ENCODE data around the gene CD68. TPM values are rescaled to one million over a fixed set of nuclear protein-coding genes. Genes with fewer than 3 reads are reported as not detected.

The CD68 gene
- total and polyA plus RNA-seq, 2 donors: 9.1 to 73.7 TPM

GRCh38 chr17:7569571-7569970, 9.9 kb upstream of the CD68 start:
- H3K4me3 ChIP-seq (ENCODE audit: low read depth, low read length): no peak overlapping the region
- peaks cover 3% of the 10 kb centered on the region for H3K36me3 ChIP-seq (ENCODE audit: insufficient read depth)
- 88% methylated on average over 5 of the region's 5 CpGs for WGBS
- no peaks in the 10 kb centered on the region for H3K4me1 ChIP-seq (ENCODE audit: insufficient read depth)
- no peak overlapping the region for H3K27ac ChIP-seq (ENCODE audit: low read depth)
- DNase-seq (ENCODE audit: extremely low spot score): no peak

GRCh38 chr17:7570351-7570750, 9.1 kb upstream of the CD68 start:
- 96% methylated on average over 10 of the region's 10 CpGs for WGBS
- no peak for DNase-seq (ENCODE audit: extremely low spot score)
- Histone ChIP-seq H3K27ac (ENCODE audit: low read depth) (no peak overlapping the region), H3K4me1 (ENCODE audit: insufficient read depth) (no peaks in the 10 kb centered on the region), H3K36me3 (ENCODE audit: insufficient read depth) (peaks cover 4% of the 10 kb centered on the region), H3K4me3 (ENCODE audit: low read depth, low read length) (no peak overlapping the region)

- 0% methylated on average over 11 of the region's 11 CpGs for WGBS
- H3K4me1 ChIP-seq (ENCODE audit: insufficient read depth): no peaks in the 10 kb centered on the region
- H3K4me3 ChIP-seq (ENCODE audit: low read depth, low read length): peak overlapping the region; percentile 5
- DNase-seq (ENCODE audit: extremely low spot score): no peak
- peak overlapping the region; percentile 77 for H3K27ac ChIP-seq (ENCODE audit: low read depth)
- peaks cover 2% of the 10 kb centered on the region for H3K36me3 ChIP-seq (ENCODE audit: insufficient read depth)
Observed at GRCh38 chr17:7572338-7572587, 7.2 kb upstream of the CD68 start.

DNA sequence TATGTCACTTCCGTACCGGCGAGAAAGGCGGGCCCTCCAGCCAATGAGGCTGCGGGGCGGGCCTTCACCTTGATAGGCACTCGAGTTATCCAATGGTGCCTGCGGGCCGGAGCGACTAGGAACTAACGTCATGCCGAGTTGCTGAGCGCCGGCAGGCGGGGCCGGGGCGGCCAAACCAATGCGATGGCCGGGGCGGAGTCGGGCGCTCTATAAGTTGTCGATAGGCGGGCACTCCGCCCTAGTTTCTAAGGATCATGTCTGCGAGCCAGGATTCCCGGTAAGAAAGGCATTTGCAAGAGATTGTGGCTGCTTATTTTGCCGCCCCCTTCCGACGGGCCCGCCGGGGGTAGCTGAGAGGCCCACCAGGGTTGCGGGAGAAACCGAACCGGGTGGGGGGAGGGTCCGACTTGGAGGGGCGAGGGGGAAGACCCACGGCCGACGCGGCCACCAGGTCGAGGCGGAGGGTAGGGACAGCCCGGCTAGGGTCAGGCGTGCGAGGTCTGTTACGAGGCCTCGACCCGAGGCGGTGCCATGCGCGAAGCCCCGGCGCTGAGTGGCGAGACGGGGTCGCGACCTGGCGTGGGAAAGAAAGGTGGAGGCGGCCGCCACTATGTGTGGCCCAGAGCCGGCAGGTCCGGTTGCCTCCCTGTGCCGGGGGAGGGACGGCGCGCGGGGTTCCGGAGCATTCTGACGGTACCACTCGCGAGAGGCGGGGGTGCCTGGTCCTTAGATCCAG, 6.7 kb upstream of the CD68 start:
- H3K27ac ChIP-seq (ENCODE audit: low read depth): peak overlapping the region; percentile 98
- peak; percentile 98 for DNase-seq (ENCODE audit: extremely low spot score)
- no peaks in the 10 kb centered on the region for H3K4me1 ChIP-seq (ENCODE audit: insufficient read depth)
- peaks cover 2% of the 10 kb centered on the region for H3K36me3 ChIP-seq (ENCODE audit: insufficient read depth)
- H3K4me3 ChIP-seq (ENCODE audit: low read depth, low read length): peak overlapping the region; percentile 96
- under 1% methylated on average over 73 of the region's 73 CpGs for WGBS

DNA sequence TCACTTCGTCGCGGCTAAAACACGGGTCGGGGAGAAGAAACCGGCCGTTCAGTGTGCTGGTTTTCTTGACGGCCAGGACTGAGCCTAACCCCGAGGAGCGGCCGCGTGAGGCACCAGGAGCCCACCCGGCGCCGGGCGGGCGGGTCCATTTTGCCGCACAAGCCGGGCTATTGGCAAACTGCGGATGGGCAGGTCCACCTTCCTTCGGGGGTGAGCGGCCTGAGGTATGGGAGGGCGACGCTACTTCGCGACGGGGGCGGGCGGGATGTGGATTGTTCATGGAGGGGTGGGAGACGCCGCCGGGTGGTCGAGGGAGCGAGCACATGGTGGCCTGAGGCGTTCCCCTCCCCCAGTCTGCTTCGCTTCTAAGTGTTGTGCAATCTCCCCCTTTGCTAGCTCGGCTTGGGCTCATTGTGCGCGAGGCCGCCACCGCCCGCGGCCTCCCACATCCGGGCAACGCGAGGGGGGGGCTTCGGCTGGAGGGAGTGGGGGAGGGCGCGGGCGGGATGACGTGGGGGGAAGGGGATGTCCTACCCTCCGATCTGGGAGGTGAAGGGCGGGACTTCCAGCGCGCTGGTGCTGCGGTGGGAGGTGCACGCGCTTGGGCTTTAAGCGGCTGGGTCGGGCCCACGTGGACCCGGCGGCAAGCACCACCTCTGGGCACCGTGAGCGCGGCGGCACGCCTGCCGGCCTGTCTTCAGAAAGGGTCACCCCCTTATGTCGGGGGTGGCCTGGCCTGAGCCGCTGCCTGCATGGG, 5.9 kb upstream of the CD68 start:
- H3K4me1 ChIP-seq (ENCODE audit: insufficient read depth): no peaks in the 10 kb centered on the region
- WGBS: under 1% methylated on average over 71 of the region's 71 CpGs
- peak overlapping the region; percentile 98 for H3K27ac ChIP-seq (ENCODE audit: low read depth)
- H3K36me3 ChIP-seq (ENCODE audit: insufficient read depth): peaks cover 7% of the 10 kb centered on the region
- peak overlapping the region; percentile 96 for H3K4me3 ChIP-seq (ENCODE audit: low read depth, low read length)
- DNase-seq (ENCODE audit: extremely low spot score): no peak

DNA sequence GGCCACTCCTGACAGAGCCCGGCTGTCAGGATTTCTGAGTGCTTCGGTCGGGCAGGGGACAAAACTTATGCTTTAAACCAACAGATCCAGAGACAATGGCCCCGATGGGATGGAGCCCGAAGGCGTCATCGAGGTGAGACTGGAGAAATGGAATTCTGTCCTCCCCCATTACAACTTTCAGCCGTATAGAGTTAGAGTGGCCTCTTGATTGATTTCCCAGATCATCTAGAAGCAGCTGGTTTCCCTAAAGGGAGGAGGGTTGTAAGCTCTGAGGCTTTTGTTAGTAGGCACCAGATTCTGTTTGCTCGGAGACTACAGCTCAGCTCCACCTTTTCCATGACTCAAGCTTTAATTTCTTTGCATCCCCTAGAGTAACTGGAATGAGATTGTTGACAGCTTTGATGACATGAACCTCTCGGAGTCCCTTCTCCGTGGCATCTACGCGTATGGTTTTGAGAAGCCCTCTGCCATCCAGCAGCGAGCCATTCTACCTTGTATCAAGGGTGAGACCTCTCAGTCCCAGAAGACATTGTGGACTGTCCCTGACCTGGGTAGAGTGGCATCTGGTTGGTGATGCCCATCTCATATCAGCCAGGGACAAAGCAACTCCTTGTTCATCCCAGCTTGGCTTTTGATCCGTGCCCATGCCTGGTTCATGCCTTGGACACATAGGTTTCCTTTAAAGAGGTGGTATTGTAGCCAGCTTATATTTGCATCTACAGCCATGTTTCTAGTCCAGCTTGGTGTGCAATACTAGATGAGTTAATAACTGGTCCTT, 5.1 kb upstream of the CD68 start:
- Histone ChIP-seq H3K4me3 (ENCODE audit: low read depth, low read length) (peak overlapping the region; percentile 96), H3K36me3 (ENCODE audit: insufficient read depth) (peaks cover 7% of the 10 kb centered on the region), H3K4me1 (ENCODE audit: insufficient read depth) (no peaks in the 10 kb centered on the region), H3K27ac (ENCODE audit: low read depth) (peak overlapping the region; percentile 63)
- WGBS: 19% methylated on average over 15 of the region's 15 CpGs
- no peak for DNase-seq (ENCODE audit: extremely low spot score)

DNA sequence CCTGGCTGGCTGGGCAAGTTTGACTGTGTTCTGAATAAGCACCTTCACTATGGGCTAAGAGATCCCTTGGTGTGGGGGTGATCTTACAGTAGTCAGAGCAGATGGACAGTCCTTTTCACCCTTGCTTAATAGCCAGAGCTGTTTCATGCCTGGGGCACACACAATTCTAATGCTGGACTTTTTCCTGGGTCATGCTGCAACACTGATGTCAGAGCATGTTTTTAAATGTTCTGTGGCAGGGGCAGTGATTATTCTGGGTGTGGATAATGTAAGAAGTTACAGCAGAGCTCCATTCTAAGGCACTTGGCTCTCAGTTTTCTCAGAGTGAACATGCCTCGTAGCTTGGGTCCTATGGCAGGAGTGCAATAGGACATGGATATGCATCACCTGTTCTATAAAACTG, 4.0 kb upstream of the CD68 start:
- no peaks in the 10 kb centered on the region for H3K4me1 ChIP-seq (ENCODE audit: insufficient read depth)
- peaks cover 7% of the 10 kb centered on the region for H3K36me3 ChIP-seq (ENCODE audit: insufficient read depth)
- H3K27ac ChIP-seq (ENCODE audit: low read depth): peak overlapping the region; percentile 38
- DNase-seq (ENCODE audit: extremely low spot score): no peak
- 67% methylated on average over 1 of the region's 1 CpG for WGBS
- H3K4me3 ChIP-seq (ENCODE audit: low read depth, low read length): no peak overlapping the region

DNA sequence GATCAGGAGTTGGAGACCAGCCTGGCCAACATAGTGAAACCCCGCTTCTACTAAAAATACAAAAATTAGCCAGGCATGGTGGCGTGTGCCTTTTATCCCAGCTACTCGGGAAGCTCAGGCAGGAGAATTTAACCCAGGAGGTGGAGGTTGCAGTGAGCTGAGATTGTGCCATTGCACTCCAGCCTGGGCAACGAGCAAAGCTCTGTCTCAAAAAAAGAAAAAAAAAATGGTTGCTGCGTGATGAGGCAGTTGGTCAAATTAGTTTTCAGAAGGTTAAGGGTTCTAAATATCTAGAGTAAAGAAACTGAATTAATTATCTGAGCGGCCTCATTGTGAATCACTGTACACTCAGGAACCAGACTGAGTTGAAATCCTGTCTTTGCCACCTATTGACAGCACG, 3.5 kb upstream of the CD68 start:
- H3K27ac ChIP-seq (ENCODE audit: low read depth): no peak overlapping the region
- DNase-seq (ENCODE audit: extremely low spot score): no peak
- no peaks in the 10 kb centered on the region for H3K4me1 ChIP-seq (ENCODE audit: insufficient read depth)
- peaks cover 7% of the 10 kb centered on the region for H3K36me3 ChIP-seq (ENCODE audit: insufficient read depth)
- 71% methylated on average over 7 of the region's 7 CpGs for WGBS
- H3K4me3 ChIP-seq (ENCODE audit: low read depth, low read length): no peak overlapping the region

GRCh38 chr17:7576432-7576937, 3.0 kb upstream of the CD68 start:
- Histone ChIP-seq H3K36me3 (ENCODE audit: insufficient read depth) (peaks cover 7% of the 10 kb centered on the region), H3K4me3 (ENCODE audit: low read depth, low read length) (no peak overlapping the region), H3K27ac (ENCODE audit: low read depth) (no peak overlapping the region), H3K4me1 (ENCODE audit: insufficient read depth) (no peaks in the 10 kb centered on the region)
- DNase-seq (ENCODE audit: extremely low spot score): no peak
- 83% methylated on average over 14 of the region's 14 CpGs for WGBS

- no peak for DNase-seq (ENCODE audit: extremely low spot score)
- H3K4me3 ChIP-seq (ENCODE audit: low read depth, low read length): no peak overlapping the region
- WGBS: 78% methylated on average over 17 of the region's 17 CpGs
- H3K27ac ChIP-seq (ENCODE audit: low read depth): no peak overlapping the region
- H3K4me1 ChIP-seq (ENCODE audit: insufficient read depth): no peaks in the 10 kb centered on the region
- H3K36me3 ChIP-seq (ENCODE audit: insufficient read depth): peaks cover 7% of the 10 kb centered on the region
Observed at GRCh38 chr17:7577327-7578199, 1.9 kb upstream of the CD68 start.

GRCh38 chr17:7579834-7580603, 581 bp downstream of the CD68 start:
- WGBS: 64% methylated on average over 12 of the region's 12 CpGs
- Histone ChIP-seq H3K36me3 (ENCODE audit: insufficient read depth) (peaks cover 5% of the 10 kb centered on the region), H3K27ac (ENCODE audit: low read depth) (peak overlapping the region; percentile 91), H3K4me1 (ENCODE audit: insufficient read depth) (no peaks in the 10 kb centered on the region), H3K4me3 (ENCODE audit: low read depth, low read length) (no peak overlapping the region)
- DNase-seq (ENCODE audit: extremely low spot score): no peak
